Chondrocyte (in vitro differentiated cells): Measurements from ENCODE around the gene TWF1. TPM values are rescaled to one million over a fixed set of nuclear protein-coding genes. Genes with fewer than 3 reads are reported as not detected.

ENCODE experiments used
- DNase-seq: peaks from one replicate; pipeline ENCODE4 v3.0.0; 2021; ENCODE audit warnings: mixed read lengths, low spot score
- H3K27ac Mint-ChIP-seq: one replicate; pipeline ENCODE4 v1.8.0; 2021; ENCODE audit warnings: mild to moderate bottlenecking, moderate library complexity, mixed read lengths; ENCODE audit not compliant: unreplicated experiment
- H3K27me3 Mint-ChIP-seq: 2 replicates; pipeline ENCODE4 v1.8.0; 2021; ENCODE audit warnings: low read depth, mixed read lengths
- H3K36me3 Mint-ChIP-seq: 2 replicates; pipeline ENCODE4 v1.8.0; 2021; ENCODE audit warnings: low read depth, mixed read lengths
- H3K4me1 Mint-ChIP-seq: 2 replicates; pipeline ENCODE4 v1.8.0; 2021; ENCODE audit warnings: low read depth, mild to moderate bottlenecking, mixed read lengths
- H3K4me3 Mint-ChIP-seq: one replicate; pipeline ENCODE4 v1.8.0; 2021; ENCODE audit warnings: mild to moderate bottlenecking, moderate library complexity, mixed read lengths; ENCODE audit not compliant: unreplicated experiment
- H3K9me3 Mint-ChIP-seq: 2 replicates; pipeline ENCODE4 v1.8.0; 2021; ENCODE audit warnings: low read depth, mixed read lengths
- total RNA-seq: library from RNA; stranded (reverse); gene quantifications from 3 replicates; pipeline ENCODE4 v1.2.1, GENCODE V29; 2021
- TF ChIP-seq, protein P1 (sequence below): fragments of 200-600 bp; sonication (generic); IDR thresholded peaks from 2 replicates; pipeline ENCODE4 v1.5.0; 2021; ENCODE audit warnings: antibody characterized with exemption, mild to moderate bottlenecking, moderate library complexity

TWF1 gene
- total RNA-seq, 1 donor from 2014 or later = 91.6 TPM

DNA sequence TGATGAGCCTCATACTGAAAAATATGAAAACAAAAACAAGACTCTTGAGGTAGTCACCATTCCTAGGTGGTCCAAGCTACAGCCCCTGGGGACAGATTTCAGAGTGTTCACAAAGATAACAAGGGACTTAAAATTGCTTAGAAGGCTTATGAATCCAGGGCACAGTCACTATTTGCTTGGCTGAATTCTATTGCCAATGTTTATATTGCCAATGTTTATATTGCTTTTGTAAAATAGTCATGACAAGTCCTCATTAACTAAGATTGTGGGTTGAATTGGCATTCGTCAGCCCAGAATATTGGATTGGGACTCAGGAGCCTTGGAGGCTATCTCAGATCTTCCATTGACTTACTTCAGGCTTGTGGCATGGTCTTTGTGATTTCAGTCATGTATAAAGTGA lies 36.1 kb upstream of the TWF1 start:
- H3K4me1 Mint-ChIP-seq = peaks cover 18% of the 10 kb centered on the region
- DNase-seq = no peak
- TF ChIP-seq, protein P1, sequence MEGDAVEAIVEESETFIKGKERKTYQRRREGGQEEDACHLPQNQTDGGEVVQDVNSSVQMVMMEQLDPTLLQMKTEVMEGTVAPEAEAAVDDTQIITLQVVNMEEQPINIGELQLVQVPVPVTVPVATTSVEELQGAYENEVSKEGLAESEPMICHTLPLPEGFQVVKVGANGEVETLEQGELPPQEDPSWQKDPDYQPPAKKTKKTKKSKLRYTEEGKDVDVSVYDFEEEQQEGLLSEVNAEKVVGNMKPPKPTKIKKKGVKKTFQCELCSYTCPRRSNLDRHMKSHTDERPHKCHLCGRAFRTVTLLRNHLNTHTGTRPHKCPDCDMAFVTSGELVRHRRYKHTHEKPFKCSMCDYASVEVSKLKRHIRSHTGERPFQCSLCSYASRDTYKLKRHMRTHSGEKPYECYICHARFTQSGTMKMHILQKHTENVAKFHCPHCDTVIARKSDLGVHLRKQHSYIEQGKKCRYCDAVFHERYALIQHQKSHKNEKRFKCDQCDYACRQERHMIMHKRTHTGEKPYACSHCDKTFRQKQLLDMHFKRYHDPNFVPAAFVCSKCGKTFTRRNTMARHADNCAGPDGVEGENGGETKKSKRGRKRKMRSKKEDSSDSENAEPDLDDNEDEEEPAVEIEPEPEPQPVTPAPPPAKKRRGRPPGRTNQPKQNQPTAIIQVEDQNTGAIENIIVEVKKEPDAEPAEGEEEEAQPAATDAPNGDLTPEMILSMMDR = no peak
- H3K36me3 Mint-ChIP-seq = peaks cover 7% of the 10 kb centered on the region
- no peaks in the 10 kb centered on the region for H3K27me3 Mint-ChIP-seq
- no peak overlapping the region for H3K4me3 Mint-ChIP-seq
- H3K27ac Mint-ChIP-seq = no peak overlapping the region
- peaks cover 3% of the 10 kb centered on the region for H3K9me3 Mint-ChIP-seq

DNA sequence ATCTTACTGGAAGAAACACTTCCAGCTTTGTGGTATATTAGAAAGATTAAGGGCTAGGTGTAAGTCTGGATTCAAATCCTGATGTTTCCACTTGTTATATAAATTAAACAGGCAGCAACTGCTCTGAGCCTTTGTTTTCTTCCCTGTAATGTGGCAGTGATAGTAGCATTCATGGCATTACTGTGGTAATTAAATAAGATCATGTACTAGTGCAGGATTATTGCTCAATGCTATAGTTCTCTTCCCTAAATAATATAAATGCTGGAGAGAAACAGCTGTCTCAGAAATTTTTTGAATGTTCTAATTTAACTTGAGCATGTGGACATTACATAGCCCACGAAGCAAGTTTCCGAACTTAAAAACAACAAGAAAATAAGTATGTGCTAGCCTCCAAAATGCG lies 35.1 kb upstream of the TWF1 start:
- Mint-ChIP-seq H3K27me3 (no peaks in the 10 kb centered on the region), H3K4me3 (no peak overlapping the region), H3K4me1 (peaks cover 21% of the 10 kb centered on the region), H3K9me3 (no peaks in the 10 kb centered on the region), H3K27ac (no peak overlapping the region), H3K36me3 (peaks cover 2% of the 10 kb centered on the region)
- no peak for DNase-seq
- TF ChIP-seq, protein P1 = no peak

DNA sequence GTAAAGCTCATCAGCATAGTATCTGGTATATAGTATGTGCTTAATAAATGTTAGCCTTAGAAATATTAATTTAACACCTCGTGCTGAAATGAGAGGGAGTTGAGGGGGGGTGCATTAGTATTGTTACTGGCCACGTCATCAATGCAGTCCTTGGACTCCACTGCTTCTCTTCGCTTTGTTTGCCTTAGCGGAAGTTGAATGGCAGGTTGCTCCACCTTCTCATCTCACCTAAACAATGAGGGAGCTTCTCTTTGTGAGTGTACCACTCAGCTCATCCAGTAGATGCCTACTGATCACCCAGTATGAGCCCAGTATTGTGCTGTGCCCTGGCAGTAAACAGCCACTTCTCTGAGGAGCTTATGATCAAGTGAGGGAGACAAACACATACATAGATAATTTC lies 34.2 kb upstream of the TWF1 start:
- Mint-ChIP-seq H3K4me1 (peaks cover 23% of the 10 kb centered on the region), H3K27ac (no peak overlapping the region), H3K36me3 (no peaks in the 10 kb centered on the region), H3K9me3 (no peaks in the 10 kb centered on the region), H3K4me3 (no peak overlapping the region), H3K27me3 (no peaks in the 10 kb centered on the region)
- no peak for DNase-seq
- TF ChIP-seq, protein P1 = no peak

DNA sequence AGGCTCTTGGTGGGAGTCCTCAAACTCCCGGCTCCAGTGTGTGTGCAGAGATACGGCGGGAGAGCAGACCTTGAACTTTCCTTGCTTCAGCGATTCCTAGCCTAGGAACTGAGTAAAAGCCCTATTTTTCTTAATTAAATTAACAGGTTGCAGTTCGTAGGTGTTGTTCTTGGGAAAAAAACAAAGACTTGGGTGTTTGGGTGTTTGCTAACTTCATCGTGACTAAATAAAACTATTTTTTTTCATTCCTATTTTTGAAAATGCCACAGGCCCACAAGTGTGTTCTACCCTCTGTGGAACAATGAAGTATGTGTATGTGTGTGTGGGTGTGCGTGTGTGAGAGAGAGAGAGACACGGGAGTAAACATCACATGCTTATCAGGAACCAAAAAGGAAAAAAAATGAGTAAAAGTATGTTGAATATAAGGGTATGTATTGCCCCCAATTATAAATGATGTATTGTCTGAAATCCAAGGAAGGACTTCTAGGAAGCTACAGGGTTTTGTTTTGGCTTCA lies 30.4 kb upstream of the TWF1 start:
- DNase-seq = no peak
- Mint-ChIP-seq H3K4me3 (peak overlapping the region; percentile 64), H3K27me3 (no peaks in the 10 kb centered on the region), H3K36me3 (no peaks in the 10 kb centered on the region), H3K4me1 (peaks cover 25% of the 10 kb centered on the region), H3K9me3 (no peaks in the 10 kb centered on the region), H3K27ac (peak overlapping the region; percentile 88)
- TF ChIP-seq, protein P1 = peak; percentile 4

DNA sequence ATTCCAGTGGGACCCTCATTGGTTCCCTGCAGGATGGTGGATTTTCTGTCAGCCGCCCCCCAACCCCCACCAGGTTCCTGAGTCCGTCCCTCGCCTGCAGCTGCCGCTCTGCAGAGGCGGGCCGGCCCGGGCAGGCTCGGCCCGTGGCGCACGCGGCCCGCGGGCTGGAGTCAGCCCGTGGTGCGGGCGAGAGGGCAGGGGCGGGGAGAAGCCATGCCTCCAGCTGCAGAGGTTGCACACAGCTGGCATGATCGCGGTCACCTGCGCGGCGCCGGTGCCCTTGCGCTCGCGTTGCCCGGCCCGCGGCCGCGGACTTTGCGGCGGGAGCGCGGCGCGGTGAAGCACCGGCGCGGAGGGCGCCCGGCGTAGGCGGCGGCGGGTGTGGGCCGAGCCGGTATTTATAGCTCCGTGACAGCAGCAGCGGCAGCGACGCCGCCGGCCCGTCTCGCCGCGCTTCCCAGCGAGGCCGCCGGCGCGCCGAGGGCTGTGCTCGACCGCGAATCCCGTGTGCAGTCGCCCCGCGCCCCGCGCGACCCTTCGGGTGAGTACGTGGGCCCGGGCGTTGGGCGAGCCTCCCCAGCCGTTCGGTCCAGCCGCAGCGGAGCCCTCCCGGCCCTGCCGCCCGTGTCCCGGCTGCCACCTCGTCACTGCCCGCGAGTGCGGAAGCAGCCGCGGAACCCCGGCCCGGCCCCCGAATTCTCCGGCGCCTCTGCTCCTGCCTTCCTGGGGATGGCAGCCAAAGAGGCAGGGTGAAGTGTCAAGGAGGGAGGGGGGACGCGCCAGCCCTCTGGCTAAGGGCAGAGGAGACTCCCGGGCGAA lies 29.7 kb upstream of the TWF1 start, which contains the start of gene TMEM117:
Gene TMEM117 (plus strand): TSS at position 426 of the 819 bp plus-strand sequence.
- TF ChIP-seq, protein P1 = no peak
- peak; percentile 89 for DNase-seq
- H3K27ac Mint-ChIP-seq = peak within 1 kb of the TSS; percentile 88
- no peaks in the 10 kb centered on the region for H3K36me3 Mint-ChIP-seq
- H3K4me3 Mint-ChIP-seq = peak within 1 kb of the TSS; percentile 74
- H3K27me3 Mint-ChIP-seq = no peaks in the 10 kb centered on the region
- H3K4me1 Mint-ChIP-seq = peaks cover 24% of the 10 kb centered on the region
- no peaks in the 10 kb centered on the region for H3K9me3 Mint-ChIP-seq
